Measurements from ENCODE around the gene DCTPP1. TPM values are rescaled to one million over a fixed set of nuclear protein-coding genes. Genes with fewer than 3 reads are reported as not detected.

DCTPP1 gene
- total RNA-seq, 1 experiment from 2014 or later, result 120 TPM

DNA sequence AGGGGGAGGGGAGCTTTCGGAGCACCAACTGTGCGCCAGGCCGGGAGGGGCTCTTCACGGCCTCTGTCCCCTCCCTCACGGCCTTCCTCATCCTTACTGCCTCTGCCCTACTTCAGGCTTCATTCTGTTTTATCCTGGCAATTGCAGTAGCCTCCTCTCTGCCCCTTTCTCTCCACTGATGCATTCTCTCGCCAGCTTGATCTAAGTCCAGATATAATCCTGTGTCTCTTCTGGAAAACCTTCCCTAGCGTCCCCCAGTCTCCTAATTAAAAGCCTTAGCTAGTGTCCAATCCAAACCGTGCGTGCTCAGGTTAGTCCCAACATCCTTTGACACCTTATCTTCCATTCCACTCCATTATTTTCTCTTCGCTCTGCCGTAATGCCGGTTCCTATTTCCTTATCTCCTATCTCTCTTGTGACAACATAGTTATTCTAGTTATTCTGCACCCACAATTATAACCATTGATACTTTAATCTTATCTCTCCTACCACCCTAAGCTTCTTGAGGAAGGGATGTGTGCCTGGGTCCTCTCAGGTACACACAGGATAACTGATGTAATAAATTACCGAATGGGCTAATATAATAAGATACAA is 33.7 kb downstream of the DCTPP1 start:
- Mint-ChIP-seq H3K4me3 (ENCODE audit: low read depth, unreplicated experiment) (peak overlapping the region; percentile 79), H3K4me1 (ENCODE audit: low read depth, unreplicated experiment) (peaks cover 31% of the 10 kb centered on the region), H3K9me3 (ENCODE audit: low read depth, unreplicated experiment) (no peaks in the 10 kb centered on the region), H3K27ac (ENCODE audit: unreplicated experiment) (peak overlapping the region; percentile 78), H3K27me3 (ENCODE audit: unreplicated experiment) (no peaks in the 10 kb centered on the region), H3K36me3 (ENCODE audit: insufficient read depth, unreplicated experiment) (peaks cover 52% of the 10 kb centered on the region)
- no peak for DNase-seq
- intact Hi-C loops (cut with micrococcal nuclease; ENCODE audit: unreplicated experiment), result no loop called here
- TSS peak; percentile 67 for BruUV-seq (replicated peaks)
- CTCF ChIA-PET, result interaction anchor here (0.6 to 1.9 kb wide), 11 partner anchors 12 to 301 kb away, joined by 3 to 24 read pairs (median 4); partner anchors contain the start of genes DCTPP1, FBRS, SEPTIN1 and TBC1D10B
- no peak for TF ChIP-seq CTCF (IDR thresholded peaks at IDR 0.05; ENCODE audit: unreplicated experiment)

GRCh38 chr16:30395155-30395991 is 34.5 kb downstream of the DCTPP1 start, which contains the start of gene ZNF48:
TSS of gene ZNF48 (plus strand) at chr16:30395420. CDS start at chr16:30395795, 375 bp downstream.
- peak; percentile 93 for DNase-seq
- Mint-ChIP-seq H3K27ac (ENCODE audit: unreplicated experiment) (peak within 1 kb of the TSS; percentile 78), H3K27me3 (ENCODE audit: unreplicated experiment) (no peaks in the 10 kb centered on the region), H3K9me3 (ENCODE audit: low read depth, unreplicated experiment) (no peaks in the 10 kb centered on the region), H3K4me1 (ENCODE audit: low read depth, unreplicated experiment) (peaks cover 31% of the 10 kb centered on the region), H3K36me3 (ENCODE audit: insufficient read depth, unreplicated experiment) (peaks cover 45% of the 10 kb centered on the region), H3K4me3 (ENCODE audit: low read depth, unreplicated experiment) (peak within 1 kb of the TSS; percentile 79)
- CTCF ChIA-PET, result interaction anchor here (0.6 to 1.9 kb wide), 16 partner anchors 12 to 302 kb away, joined by 3 to 24 read pairs (median 4); partner anchors contain the start of genes DCTPP1, FBRS, PRR14 and SEPTIN1
- TF ChIP-seq CTCF (IDR thresholded peaks at IDR 0.05; ENCODE audit: unreplicated experiment), result peak; percentile 70
- intact Hi-C loops (cut with micrococcal nuclease; ENCODE audit: unreplicated experiment), result no loop called here
- BruUV-seq (replicated peaks), result no TSS peak

GRCh38 chr16:30394592-30395154 is 35.2 kb downstream of the DCTPP1 start:
- CTCF ChIA-PET, result interaction anchor here (0.6 to 1.9 kb wide), 12 partner anchors 12 to 1532 kb away, joined by 3 to 24 read pairs (median 4); partner anchors contain the start of genes DCTPP1, FBRS, PRR14 and SEPTIN1
- no peak for DNase-seq
- intact Hi-C loops (cut with micrococcal nuclease; ENCODE audit: unreplicated experiment), result no loop called here
- TF ChIP-seq CTCF (IDR thresholded peaks at IDR 0.05; ENCODE audit: unreplicated experiment), result no peak
- Mint-ChIP-seq H3K27ac (ENCODE audit: unreplicated experiment) (peak overlapping the region; percentile 51), H3K4me3 (ENCODE audit: low read depth, unreplicated experiment) (peak overlapping the region; percentile 79), H3K27me3 (ENCODE audit: unreplicated experiment) (no peaks in the 10 kb centered on the region), H3K9me3 (ENCODE audit: low read depth, unreplicated experiment) (no peaks in the 10 kb centered on the region), H3K4me1 (ENCODE audit: low read depth, unreplicated experiment) (peaks cover 31% of the 10 kb centered on the region), H3K36me3 (ENCODE audit: insufficient read depth, unreplicated experiment) (peaks cover 38% of the 10 kb centered on the region)
- BruUV-seq (replicated peaks), result no TSS peak

DNA sequence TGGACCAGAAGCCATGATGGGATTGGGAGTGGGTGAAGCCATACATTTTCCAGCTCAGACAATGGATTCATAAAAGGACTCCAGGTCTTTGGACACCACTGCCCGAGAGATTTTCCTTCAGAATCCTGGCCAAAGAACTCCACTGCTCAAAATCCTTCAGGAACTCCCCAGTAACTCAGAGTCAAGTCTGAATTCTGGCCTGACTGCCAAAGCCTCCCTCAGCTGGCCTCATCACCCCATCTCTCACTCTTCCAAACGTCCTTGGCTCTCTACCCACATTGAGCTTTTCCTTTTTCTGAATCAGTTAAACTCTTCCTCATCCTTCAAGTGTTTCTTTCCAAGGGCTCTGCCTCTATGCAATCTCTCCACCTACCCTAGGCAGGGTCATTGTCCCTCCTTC is 46.3 kb downstream of the DCTPP1 start:
- Mint-ChIP-seq H3K27ac (ENCODE audit: unreplicated experiment) (no peak overlapping the region), H3K36me3 (ENCODE audit: insufficient read depth, unreplicated experiment) (peaks cover 28% of the 10 kb centered on the region), H3K4me1 (ENCODE audit: low read depth, unreplicated experiment) (peaks cover 9% of the 10 kb centered on the region), H3K9me3 (ENCODE audit: low read depth, unreplicated experiment) (no peaks in the 10 kb centered on the region), H3K27me3 (ENCODE audit: unreplicated experiment) (no peaks in the 10 kb centered on the region), H3K4me3 (ENCODE audit: low read depth, unreplicated experiment) (no peak overlapping the region)
- intact Hi-C loops (cut with micrococcal nuclease; ENCODE audit: unreplicated experiment), result no loop called here
- no peak for DNase-seq
- CTCF ChIA-PET, result interaction anchor here (0.7 to 1.7 kb wide), 2 partner anchors 12 to 13 kb away, joined by 3 to 4 read pairs; partner anchors contain the start of genes TBC1D10B and ZNF48
- BruUV-seq (replicated peaks), result no TSS peak
- no peak for TF ChIP-seq CTCF (IDR thresholded peaks at IDR 0.05; ENCODE audit: unreplicated experiment)

Data from Calu3 (cell line).